GM11168 (cell line): Measurements from ENCODE around the gene VAT1.

ENCODE experiments used
- in situ Hi-C: fragments of 300-500 bp; cut with MboI; formaldehyde crosslinking; loops from one replicate; pipeline ENCODE4 v1.12.0; 2022; ENCODE audit warnings: low sequenced_read_pairs; ENCODE audit not compliant: unreplicated experiment

Gene VAT1

GRCh38 chr17:43027091-43028032 lies 5.2 kb upstream of the VAT1 start:
- in situ Hi-C loops, result no loop called here

GRCh38 chr17:43026595-43026994 lies 4.4 kb upstream of the VAT1 start:
- in situ Hi-C loops, result no loop called here

- in situ Hi-C loops, result no loop called here
Measured at GRCh38 chr17:43025766-43026537, 3.8 kb upstream of the VAT1 start.

- in situ Hi-C loops, result no loop called here
Measured at GRCh38 chr17:43025290-43025657, 3.1 kb upstream of the VAT1 start.

- in situ Hi-C loops, result no loop called here
Measured at GRCh38 chr17:43024407-43025289, 2.5 kb upstream of the VAT1 start, which contains the start of gene RND2. Gene RND2 (plus strand): TSS chr17:43025231. CDS start chr17:43025348, 117 bp downstream.

GRCh38 chr17:43020789-43021740 lies 1.1 kb downstream of the VAT1 start:
- in situ Hi-C loops, result no loop called here

- in situ Hi-C loops, result no loop called here
Measured at GRCh38 chr17:43020030-43020621, 2.1 kb downstream of the VAT1 start.

GRCh38 chr17:43019418-43019817 lies 2.8 kb downstream of the VAT1 start:
- in situ Hi-C loops, result no loop called here

GRCh38 chr17:43018932-43019331 lies 3.3 kb downstream of the VAT1 start:
- in situ Hi-C loops, result no loop called here

- in situ Hi-C loops, result no loop called here
Measured at GRCh38 chr17:43018008-43018853, 4.0 kb downstream of the VAT1 start.

GRCh38 chr17:43016216-43016615 lies 6.0 kb downstream of the VAT1 start:
- in situ Hi-C loops, result no loop called here

- in situ Hi-C loops, result no loop called here
Measured at GRCh38 chr17:43015579-43015978, 6.6 kb downstream of the VAT1 start.

- in situ Hi-C loops, result no loop called here
Measured at GRCh38 chr17:43014649-43015542, 7.3 kb downstream of the VAT1 start.

- in situ Hi-C loops, result no loop called here
Measured at GRCh38 chr17:43014020-43014648, 8.1 kb downstream of the VAT1 start.

- in situ Hi-C loops, result no loop called here
Measured at GRCh38 chr17:43013296-43013695, 8.9 kb downstream of the VAT1 start.

- in situ Hi-C loops, result no loop called here
Measured at GRCh38 chr17:43011728-43012472, 10.3 kb downstream of the VAT1 start.
